G401.6 (cell line): Measurements from ENCODE around the gene ATP8B1.
"Not testable (repeated sequence)": the region's sequence is repeated elsewhere in the genome, so short reads cannot be mapped to it uniquely, and the experiment has no call there.

Experiments
- FAIRE-seq: peaks from 2 replicates; lab custom pipeline; 2012; peaks lifted over from hg19 to GRCh38; lab: Jason Lieb, UNC

Gene ATP8B1

DNA sequence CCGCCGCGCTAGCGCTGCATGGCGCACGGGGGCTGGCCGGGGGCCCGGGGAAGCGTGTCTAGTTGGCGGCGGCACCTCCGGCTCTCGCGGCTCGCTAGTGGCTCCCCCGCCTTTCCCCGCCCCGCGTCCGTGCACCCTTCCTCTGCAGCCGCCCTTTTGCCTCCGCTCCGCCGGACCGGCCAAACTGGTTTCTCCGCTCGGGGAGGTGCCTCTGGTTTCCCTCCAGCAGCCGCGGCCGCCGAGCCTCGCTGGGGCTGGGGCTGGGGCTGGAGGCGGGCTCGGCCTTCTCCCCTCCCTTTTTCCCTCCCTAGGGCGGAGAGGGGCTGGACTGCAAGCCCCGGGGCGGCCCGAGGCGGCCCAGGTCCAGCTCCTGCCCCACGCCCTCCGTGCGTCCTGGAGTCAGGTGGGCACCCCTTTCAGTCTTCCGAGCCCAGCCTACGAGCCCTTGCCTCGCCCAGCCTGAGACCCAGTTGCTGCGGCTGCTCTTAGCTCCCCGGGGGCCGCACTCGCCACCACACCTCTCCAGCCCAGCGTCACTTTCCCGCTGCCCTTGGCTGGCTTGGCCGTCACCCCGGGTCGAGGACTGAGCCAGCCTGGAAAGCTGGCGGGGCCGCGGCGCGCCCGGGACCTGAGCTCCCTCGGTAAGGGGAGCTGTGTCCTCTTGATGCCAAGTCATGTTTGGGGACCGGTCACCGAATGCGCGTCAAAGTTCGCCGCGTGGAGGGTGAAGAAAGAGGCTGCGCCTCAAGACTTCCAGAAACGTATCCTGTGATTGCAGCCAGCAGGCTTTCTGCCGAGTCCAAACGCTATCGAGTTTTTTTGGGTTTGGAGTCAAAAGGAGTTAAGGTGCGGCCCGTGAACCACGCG is at the start of gene ATP8B1:
Gene ATP8B1 (minus strand): TSS at position 213 of the 867 bp plus-strand sequence. CDS start 71,508 bp downstream, outside the sequence.
- no peak for FAIRE-seq

DNA sequence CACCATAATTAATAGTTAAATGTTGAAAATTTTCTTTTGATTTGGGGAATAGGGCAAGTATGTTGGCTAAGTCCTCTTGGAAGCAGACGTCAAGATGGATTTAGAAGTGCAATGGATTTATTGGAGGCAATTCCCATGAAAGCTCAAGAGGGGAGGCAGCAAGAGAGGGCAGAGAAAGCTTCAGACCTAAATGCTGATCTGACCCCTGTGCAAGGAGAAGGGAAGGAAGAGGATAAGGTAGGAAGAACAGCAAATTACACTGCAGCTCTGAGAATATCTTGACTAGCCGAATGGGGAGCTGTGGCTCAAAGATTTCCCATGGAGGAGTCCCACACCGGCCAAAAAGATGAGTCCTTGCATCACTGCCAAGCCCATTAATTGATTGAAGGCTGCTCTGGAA is 46.9 kb upstream of the ATP8B1 start:
- FAIRE-seq = no peak

DNA sequence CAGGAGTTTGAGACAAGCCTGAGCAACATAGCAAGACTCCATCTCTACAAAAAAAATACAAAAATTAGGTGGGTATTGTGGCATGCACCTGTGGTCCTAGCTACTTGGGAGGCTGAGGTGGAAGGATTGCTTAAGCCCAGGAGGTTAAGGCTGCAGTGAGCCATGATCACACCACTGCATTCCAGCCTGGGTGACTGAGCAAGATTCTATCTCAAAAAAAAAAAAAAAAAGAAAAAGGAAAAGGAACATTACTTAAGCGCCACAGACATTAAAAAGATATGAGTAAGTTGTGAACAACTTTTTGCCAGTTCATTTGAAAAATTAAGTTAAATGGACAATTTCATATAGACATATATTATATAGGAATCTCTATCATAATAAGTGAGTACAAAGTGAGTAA is 45.3 kb upstream of the ATP8B1 start:
- FAIRE-seq = not testable (repeated sequence)

DNA sequence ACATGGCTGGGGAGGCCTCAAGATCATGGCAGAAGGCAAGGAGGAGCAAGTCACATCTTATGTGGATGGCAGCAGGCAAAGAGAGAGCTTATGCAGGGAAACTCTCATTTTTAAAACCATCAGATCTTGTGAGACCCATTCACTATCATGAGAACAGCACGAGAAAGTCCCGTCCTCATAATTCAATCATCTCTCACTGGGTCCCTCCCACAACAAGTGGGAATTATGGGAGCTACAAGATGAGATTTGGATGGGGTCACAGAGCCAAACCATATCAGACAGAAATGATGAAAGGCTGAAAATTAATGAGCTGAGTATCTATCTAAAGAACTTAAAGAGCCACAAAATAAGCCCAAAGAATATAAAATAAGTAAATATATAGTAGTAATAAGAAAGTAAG is 44.3 kb upstream of the ATP8B1 start:
- not testable (repeated sequence) for FAIRE-seq

DNA sequence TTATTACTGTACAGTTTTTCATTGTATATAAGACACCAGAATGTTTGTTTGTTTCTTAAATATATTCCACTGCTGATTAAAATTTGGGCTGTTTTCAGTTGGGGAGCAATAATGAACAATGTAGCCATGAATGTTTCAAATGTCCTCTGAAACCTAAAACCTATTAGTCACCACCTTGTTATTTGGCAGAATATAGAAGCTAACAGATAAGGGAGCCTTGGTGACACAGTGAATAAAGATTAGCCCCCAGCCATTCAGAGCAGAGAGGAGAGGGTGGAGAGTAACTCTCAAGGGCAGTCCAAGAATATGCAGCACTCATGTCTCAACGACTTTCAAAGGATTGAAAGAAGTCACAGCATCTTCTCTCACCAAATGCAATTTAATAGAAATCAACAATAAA is 43.1 kb upstream of the ATP8B1 start:
- no peak for FAIRE-seq

DNA sequence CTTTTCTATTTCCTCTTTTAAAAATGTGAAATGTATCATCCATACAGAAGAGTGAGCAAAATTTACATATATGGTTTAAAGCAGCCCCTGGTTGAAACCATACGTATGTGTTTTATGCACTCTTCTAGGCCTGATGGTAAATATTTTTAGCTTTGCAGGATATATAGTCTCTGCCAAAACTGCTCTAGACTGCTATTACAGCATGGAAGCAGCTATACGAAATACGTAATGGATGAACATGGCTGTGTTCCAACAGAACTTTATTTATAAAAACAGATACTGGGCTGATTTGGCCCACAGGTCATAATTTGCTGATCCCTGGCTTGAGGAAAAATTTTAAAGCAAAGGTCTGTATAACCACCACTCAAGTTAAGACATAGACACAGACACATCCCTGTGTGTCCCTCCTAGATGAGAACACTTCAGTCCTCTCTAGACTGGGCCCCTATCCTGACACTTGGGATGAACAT is 42.5 kb upstream of the ATP8B1 start:
- FAIRE-seq = no peak

DNA sequence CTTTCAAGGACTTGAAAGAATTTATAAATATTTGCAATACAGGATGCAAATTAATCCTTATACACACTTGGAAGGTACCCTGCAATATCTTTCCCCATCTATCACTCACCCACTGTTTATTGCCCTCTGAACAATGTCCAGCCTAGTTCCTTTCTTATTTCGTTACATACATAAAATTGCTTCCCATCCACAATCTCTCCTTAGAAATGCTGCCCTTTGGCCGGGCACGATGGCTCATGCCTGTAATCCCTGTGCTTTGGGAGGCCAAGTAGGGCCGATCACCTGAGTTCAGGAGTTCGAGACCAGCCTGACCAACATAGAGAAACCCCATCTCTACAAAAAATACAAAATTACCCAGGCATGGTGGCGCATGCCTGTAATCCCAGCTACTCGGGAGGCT is 41.2 kb upstream of the ATP8B1 start:
- FAIRE-seq = no peak

DNA sequence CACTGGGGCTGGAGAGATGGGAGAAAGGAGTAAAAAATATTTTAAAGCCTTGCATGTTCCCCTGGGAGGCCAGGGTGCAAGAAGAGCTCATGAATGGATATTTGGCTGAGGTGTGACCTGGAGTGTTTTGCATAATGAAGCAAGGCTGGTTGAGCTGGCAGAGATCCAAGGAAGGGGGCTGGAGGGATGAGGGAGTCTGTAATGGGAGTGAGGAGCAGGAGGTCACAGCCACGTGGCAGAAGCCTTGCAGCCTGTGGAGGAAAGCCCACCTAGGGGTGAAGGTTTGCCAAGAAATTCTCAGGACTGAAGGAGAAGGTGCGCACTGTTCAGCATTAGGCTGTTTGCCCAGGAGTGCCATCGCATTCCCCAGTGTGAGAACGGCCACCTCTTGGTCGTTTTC is 40.3 kb upstream of the ATP8B1 start:
- FAIRE-seq = no peak

DNA sequence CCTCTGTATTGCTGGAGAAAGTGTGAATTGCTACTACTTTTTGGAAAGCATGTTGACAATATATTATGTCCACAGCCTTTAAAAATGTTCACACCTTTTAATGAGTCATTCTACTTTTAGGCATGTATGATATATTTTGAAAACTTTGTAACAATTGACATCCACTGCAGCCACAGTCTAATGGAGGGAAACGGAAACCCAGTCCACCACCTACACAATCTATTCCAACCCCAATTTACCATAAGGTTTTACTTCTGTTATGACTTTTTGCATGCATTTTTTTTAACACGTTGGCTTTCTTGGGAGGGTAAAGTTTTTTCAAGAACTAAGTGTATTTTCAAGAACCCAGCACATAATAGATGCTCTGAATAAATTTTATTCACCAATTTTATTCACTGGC is 38.5 kb upstream of the ATP8B1 start:
- no peak for FAIRE-seq

DNA sequence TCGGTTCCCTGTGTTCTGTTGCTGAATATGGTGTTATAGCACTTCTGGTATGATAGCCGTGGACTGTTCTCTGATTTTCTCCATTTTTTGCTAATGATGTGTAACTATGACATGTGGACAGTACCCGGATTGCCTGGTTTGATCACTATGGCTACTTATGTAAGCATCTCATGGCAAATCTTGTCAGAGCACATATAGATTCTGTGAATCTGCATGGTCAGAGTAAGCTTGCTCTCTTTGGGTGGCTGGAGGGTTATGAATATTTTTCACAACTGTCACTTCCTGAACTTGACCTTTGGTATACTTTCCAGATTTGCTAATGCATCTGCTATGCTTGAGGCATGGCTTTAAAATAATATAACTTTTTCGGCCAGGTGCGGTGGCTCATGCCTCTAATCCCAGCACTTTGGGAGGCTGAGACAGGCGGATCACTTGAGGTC is 36.8 kb upstream of the ATP8B1 start:
- no peak for FAIRE-seq

DNA sequence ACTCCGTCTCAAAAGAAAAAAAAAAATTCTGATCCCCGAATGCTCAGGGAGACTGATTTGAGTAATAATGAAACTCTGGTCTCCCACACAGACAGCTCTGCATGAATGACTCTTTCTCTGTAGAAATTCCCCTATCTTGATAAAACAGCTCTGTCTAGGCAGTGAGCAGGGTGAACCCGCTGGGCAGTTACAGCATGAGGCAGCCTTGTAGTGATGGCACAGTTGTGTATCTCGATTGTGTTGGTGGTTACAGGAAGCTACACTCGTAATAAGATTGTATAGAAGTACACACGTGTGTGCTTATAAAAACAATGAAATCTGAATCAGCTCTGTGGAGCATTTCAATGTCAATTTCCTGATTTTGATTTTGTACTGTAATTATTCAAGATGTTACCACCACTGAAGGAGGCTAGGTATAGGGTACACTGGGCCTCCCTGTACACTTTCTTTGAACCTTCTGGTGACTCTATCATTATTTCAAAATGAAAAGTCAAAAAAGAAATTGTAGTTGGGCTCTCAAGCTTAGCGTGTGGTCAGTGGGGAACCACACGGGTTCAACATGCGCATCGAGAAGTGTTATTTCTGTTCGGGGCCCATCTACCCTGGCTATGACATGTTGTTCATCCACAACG is 34.9 kb upstream of the ATP8B1 start:
- no peak for FAIRE-seq

DNA sequence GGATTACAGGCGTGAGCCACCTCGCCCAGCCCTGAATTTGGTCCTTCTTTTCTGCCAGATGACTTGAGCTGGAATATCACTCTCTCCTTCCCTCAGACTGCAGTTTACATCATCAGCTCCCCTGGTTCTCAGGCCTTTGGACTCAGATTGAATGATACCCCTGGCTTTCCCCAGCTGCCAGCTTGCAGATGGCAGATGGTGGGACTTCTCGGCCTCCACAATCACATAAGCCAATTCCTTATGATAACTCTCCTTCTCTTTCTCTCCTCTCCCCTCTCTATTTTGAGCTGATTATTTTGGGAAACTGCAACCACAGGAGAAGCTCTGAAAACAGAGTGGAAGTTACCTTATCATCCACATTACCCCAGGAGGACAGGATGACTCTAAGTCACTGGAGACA is 33.4 kb upstream of the ATP8B1 start:
- FAIRE-seq = no peak

DNA sequence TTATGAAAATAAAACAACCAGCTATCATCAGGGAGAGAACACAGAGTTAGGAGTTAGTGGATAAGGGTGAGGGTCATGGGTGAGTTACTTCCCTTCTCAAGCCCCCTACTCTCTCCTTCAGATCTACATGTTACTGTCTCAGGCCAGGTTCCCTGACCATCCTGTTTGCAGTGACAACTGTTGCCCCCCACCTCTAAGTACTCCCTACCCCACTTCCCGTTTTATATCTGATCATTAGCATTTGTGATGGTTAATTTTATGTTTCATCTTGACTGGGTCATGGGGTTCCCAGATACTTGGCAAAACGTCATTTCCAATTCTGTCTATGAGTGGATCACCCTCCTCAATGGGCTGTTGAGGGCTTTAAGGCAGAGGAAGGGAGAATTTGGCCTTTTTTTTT is 32.8 kb upstream of the ATP8B1 start:
- FAIRE-seq = no peak

DNA sequence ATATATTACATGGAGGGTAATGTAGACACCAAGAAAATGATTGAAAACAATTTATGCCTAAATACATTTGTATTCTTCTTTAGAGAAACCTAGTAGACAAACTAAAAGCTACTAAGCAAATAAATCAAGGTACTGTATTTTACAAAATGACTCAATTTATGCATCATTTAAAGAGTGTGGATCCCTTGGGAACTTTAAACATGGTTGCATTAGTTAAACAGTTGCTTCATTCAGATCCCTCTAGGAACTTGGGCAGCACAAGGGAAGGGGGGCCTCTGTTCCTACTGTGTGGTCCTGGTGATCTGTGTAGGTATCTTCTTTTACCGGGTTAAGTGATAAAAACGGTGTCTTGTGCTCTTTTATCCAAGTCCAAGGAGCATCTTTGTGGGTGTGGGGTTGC is 31.5 kb upstream of the ATP8B1 start:
- no peak for FAIRE-seq

DNA sequence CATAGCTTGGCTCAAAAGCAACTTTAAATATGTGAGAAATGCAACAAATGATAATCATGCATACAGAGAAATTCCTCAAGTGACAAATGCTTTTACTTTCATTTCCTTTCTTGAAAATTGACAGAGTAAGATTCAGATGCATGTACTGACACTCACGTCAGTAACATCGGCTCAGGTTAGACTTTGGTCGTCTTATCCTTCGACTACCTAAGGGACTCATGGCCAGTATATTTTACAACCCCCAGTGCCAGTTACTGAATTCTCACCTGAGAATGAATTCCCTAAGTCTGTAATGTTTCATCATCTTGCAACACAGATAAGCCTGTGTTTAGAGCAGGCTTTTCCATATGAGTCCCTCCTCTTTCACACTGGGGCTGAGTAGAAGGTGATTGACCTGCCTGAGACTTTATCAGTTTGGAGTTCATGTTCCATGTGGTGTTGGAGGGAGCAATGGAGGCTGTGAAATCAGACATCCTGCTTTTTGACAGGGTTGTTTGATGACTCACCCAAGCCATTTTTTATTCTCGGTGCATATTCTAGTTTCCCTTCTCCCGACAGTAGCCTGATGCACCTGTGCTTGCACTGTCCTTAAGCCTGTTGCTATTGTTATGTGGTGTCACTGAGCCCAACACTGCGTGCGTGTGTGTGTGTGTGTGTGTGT is 30.5 kb upstream of the ATP8B1 start:
- no peak for FAIRE-seq

DNA sequence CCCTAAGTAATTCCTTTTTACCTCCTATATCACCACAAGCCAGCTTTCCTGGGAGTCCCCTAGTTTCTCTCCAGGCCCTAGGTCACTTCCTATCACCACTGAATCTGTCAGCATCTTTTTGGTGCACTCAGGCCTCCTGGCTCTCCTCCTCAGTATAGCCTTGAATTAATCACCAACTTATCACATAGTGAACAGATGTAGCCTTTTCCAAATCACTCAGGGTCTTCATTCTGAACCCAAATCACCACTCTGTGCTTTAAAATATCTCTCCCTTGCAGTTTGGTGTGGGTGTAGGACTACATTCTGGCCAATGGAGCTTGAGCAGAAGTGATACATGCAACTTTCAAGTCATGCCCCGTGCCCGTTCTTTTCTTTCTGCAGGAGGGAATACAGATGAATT is 29.6 kb upstream of the ATP8B1 start:
- no peak for FAIRE-seq

DNA sequence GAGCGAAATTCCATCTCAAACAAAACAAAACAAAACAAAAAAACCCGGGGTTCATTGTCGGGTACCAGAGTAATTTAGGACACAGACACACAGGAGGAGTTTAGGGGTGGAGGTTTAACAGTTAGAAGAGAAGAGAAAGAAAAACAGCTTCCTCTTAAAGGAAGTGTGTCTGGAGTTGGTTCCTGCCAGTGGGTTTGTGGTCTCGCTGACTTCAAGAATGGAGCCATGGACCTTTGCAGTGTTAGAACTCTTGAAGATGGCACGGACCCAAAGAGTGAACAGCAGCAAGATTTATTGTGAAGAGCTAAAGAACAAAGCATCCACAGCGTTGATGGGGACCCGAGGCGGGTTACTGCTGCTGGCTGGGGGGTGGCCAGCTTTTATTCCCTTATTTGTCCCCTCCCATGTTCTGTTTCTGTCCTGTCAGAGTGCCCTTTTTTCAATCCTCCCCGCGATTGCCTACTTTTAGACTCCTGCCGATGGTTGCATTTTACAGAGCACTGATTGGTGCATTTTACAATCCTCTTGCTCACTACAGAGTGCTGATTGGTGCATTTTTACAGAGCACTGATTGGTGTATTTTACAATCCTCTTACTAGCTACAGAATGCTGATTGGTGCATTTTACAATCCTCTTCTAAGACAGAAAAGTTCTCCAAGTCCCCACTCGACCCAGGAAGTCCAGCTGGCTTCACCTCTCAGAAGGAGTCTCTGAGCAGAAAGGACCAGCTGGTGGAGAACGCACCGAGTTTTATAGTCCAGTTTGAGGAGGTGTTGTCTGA is 28.7 kb upstream of the ATP8B1 start:
- no peak for FAIRE-seq

DNA sequence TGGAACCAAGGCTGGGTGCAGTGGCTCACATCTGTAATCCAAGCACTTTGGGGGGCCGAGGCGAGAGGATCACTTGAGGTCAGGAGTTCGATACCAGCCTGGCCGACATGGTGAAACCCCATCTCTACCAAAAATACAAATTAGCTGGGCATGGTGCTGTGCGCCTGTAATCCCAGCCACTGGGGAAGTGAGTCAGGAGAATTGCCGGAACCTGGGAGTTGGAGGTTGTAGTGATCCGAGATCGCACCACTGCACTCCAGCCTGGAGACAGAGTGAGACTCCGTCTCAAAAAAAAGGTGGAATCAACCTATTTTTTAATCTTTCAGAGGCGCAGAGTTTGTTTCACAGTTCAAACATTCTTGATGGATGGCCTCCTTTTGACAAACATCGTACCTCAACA is 24.5 kb upstream of the ATP8B1 start:
- FAIRE-seq = no peak

DNA sequence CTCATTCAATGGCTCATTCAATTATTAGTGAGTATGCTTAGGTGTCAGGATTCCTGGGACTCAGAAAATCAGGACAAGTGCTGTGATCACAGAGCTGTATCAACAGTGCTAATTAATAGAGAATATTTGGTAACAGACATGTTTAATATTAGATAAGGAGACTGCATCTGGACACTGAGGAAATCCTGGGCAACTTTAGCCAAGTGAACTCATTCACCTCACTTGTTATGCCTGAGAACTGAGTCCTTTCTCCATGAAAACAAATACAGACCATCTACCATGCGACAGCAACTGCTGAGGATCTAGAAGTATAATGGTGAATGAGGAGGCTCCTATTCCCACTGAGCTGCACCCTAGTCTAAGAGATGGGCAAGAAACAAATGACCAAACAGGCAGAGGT is 23.1 kb upstream of the ATP8B1 start:
- FAIRE-seq = no peak

DNA sequence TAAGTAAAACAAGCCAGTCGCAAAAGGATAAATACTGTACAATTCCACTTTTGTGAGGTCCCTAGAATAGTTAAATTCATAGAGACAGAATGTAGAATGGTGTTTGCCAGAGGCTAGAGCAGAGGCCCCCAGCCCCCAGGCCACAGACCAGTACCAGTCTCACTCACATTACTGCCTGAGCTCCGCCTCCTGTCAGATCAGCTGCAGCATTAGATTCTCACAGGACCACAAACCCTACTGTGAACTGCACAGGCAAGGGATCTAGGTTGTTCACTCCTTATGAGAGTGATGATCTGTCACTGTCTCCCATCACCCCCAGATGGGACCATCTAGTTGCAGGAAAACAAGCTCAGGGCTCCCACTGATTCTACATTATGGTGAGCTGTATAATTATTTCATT is 17.5 kb upstream of the ATP8B1 start:
- FAIRE-seq = not testable (repeated sequence)

DNA sequence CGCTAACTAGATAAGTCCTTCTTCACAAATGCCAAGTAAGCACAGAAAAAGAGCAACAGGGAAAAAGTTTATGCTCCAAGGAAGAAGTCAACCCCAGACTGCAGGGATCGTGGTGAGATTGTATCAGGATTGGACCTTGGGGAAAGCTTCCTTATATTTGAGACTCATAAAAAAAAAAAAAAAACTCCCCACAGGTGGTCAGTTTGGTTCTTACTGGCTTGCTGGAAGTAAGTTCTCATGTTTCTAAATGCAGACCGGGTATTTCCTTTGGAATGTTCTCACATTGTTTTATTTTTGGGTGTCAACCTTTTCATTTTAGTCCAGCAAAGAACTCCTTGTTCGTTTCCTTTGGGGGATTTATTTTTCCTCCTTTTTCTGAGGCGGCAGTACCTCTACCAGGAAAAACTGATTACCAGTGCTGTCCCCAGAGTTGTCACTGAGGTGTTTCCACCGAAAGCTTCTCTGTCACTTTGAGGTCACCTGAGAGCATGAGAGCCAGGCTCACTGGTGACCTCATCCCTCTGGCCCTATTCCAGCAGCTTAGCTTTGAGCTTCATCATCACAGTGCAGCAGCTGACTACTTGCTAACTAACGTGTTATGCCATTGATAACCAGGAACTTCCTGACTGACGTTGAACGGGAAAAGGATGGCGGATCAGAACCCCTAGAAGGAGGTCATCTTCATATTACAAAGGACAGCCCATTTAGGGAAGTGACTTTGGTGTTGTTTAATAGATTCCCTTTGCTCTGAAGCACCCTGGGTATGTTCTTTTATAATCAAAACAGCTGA is 16.8 kb upstream of the ATP8B1 start:
- FAIRE-seq = no peak

DNA sequence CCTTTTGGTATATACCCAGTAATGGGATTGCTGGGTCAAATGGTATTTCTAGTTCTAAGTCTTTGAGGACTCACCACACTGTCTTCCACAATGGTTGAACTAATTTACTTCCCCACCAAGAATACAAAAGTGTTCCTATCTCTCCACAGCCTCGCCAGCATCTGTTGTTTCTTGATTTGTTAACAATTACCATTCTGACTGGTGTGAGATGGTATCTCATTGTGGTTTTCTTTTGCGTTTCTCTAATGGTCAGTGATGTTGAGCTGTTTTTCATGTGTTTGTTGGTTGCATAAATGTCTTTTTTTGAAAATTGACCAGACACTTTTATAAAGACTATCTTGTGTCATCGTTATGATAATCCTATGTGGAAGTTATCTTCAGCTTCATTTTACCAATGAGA is 16.0 kb upstream of the ATP8B1 start:
- FAIRE-seq = no peak
